Endodermal cell (in vitro differentiated cells): ENCODE measurements around the gene C15orf40. TPM values are rescaled to one million over a fixed set of nuclear protein-coding genes. Genes with fewer than 3 reads are reported as not detected.

Experiments
- total RNA-seq, 2 donors: library from RNA; stranded (reverse); fragmentation: NEBNext Ultra II Directional in 1 of 2; extraction: Animal tissue kit (Norgen Biotek cat#: 25700) in 1 of 2; gene quantifications; 2 replicates in 1 of 2; 3 replicates in 1 of 2; pipeline ENCODE4 v1.2.1, GENCODE V29; 2021

The C15orf40 gene
- total RNA-seq, 2 donors from 2014 or later = 15.5 to 17.7 TPM

Other genes starting within 250 kb of the C15orf40 start
- gene FSD2, start 205.6 kb downstream of the C15orf40 start, total RNA-seq = not detected
- 1 to 10 TPM; 3.7 to 4.4 TPM for gene WHAMM, start 202.0 kb downstream of the C15orf40 start, total RNA-seq
- 10 to 100 TPM; 31.8 to 32.7 TPM for gene HOMER2, start 58.9 kb downstream of the C15orf40 start, total RNA-seq
- 10 to 100 TPM; 37.3 to 40.8 TPM for gene RAMAC, start 25.4 kb downstream of the C15orf40 start, total RNA-seq
- gene BTBD1, start 55.6 kb upstream of the C15orf40 start, total RNA-seq = 10 to 100 TPM; 35.9 to 37.0 TPM
- 1 to 10 TPM; 1.2 to 1.9 TPM for gene TM6SF1, start 96.0 kb upstream of the C15orf40 start, total RNA-seq
- gene HDGFL3, start 196.2 kb upstream of the C15orf40 start, total RNA-seq = 100 to 1,000 TPM; 123 TPM